ENCODE results near the gene MFSD11.
"Not testable (repeated sequence)": the region's sequence is repeated elsewhere in the genome, so short reads cannot be mapped to it uniquely, and the experiment has no call there.

MFSD11 gene

DNA sequence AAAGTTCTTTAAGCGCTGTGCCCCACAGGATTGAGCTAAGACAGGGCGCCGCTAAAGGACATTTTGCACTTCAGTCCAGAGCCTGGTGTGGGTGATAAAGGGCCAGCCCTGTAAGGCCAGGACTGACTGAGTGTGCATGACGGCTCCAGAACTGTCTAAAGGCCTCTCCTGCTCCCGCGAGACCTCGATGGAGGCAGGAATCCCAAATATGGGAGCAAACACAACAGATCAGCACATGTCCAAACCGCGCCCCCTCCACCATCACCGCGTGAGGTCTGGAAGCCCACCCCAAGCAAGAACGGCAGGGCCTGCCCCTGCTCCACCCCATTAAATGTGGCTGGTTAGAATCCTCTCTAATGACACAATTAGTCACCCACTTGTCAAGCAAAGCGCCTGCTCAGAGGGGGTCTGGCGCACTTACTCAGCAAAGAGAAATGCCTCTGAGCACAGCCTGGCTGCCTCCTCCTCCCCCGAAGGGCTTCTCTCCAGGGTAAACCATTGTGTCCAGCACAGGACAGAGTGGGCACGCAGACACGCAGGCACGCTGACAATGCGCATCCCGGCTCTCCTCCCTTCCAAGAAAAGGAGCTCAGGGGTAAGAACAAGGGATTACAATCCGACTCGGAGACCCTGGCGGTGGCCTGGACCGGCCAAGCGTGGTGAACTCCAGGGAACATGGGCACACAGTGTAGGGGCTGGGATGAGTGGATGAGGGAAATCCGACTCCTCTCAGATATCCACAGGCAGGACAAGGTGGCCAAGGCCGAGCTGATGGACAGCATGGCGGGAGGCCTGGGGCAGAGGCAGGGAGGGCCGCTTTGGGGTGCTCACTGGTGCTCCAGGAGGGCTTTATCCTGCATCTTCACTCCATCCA, 28.6 kb upstream of the MFSD11 start:
- no peak for DNase-seq (ENCODE audit: low spot score)

- not testable (repeated sequence) for DNase-seq (ENCODE audit: low spot score)
Measured at GRCh38 chr17:76709951-76710862, 27.7 kb upstream of the MFSD11 start.

- peak; percentile 68 for DNase-seq (ENCODE audit: low spot score)
Measured at GRCh38 chr17:76710863-76711611, 26.9 kb upstream of the MFSD11 start, which contains the start of gene MXRA7. Gene MXRA7 (minus strand): TSS chr17:76710965. CDS start chr17:76710946, 19 bp downstream.

DNA sequence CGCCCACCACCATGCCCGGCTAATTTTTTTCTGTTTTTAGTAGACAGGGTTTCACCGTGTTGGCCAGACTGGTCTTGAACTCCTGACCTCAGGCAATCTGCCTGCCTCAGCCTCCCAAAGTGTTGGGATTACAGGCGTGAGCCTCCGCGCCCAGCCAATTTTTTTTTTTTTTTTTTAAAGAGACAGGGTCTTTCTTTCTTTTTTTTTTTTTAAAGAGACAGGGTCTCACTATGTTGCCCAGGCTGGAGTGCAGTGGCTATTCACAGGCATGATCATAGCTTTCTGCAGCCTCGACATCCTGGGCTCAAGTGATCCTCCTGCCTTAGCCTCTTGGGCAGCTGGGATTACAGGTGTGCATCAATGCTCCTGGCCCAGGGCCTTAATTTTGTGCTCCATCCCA, 25.6 kb upstream of the MFSD11 start:
- not testable (repeated sequence) for DNase-seq (ENCODE audit: low spot score)

DNA sequence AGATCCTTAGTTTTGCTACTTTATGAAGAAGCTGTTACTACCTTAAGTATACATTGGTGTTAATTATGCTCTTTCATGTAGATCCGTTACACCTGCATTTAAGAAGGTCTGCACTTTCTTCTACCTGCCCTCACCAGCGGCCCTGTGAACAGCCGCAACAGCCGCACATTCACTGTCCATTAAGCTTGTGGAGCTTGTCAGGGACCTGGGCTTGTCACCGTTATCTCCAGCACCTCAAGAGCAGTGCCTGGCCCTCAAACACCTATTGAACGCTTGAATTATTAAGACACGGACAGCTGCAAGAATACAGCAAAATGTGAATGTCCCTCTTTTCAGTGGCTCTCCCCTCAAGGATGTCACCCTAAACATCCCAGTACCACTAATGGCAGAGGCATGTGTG, 24.2 kb upstream of the MFSD11 start:
- no peak for DNase-seq (ENCODE audit: low spot score)

DNA sequence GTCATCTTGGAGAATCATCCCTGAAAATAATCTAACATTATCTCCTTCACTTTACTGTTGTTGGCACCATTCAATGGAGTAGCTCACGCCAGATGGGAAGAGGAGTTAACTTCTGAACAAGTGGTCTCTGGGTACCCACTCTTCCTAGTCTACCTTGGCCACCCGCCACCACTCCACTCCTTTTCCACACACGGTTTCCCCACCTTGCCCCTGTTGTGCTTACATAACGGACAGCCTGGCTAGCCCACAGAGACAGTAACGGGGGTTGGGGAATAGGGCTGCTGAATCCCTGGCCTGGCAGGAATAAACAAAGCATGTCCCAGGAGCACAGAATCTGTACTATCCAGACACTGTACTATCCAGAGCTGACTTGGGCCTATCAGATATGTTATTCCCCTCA, 23.6 kb upstream of the MFSD11 start:
- no peak for DNase-seq (ENCODE audit: low spot score)

DNA sequence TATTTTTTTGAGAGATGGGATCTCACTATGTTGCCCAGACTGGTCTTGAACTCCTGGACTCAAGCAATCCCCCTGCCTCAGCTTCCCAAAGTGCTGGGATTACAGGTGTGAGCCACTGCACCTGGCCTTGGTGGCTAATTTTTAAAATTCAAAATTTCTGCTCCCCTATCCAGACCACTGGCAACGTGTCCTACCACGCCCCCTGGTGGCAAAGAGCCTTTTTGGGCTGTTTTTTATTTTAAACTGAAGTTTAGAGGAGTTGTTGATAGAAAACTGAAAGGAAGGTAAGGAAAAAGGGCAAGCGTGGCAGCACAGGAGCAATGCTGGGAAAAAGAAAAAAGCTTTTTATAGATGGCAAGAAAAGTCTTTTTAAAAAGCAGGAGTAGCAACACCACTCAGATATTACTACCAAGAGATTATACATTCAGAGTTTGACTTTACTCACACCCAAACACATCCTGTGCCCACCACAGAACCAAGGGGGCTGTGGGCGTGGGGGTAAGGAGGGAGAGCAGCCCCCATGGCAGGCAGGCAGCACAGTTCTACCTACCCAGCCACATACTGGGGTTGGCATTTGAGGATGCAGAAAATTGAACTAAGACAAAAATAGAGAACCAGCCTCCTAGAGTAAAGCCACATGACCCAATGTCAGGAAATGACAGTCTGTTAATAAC, 23.0 kb upstream of the MFSD11 start:
- no peak for DNase-seq (ENCODE audit: low spot score)

GRCh38 chr17:76715496-76715830, 22.5 kb upstream of the MFSD11 start:
- DNase-seq (ENCODE audit: low spot score), result no peak

- no peak for DNase-seq (ENCODE audit: low spot score)
Measured at GRCh38 chr17:76716146-76716838, 21.6 kb upstream of the MFSD11 start.

DNA sequence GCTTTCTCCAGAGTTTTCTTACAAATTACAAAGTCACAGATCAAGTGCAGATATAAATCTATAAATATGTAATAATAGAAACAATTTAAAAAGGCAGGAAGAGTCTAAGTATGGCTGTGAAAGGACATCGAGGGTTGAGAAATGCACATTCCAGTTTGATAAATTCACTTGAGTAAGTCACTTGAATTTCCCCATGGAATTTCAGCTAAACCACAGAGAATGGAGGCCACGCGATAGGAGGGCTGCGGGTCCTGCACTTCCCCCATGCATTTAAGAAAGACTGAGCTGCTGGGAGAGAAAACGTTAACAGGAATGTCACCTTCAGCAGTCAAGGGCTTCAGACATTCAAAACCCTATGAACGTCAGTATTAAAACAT, 21.1 kb upstream of the MFSD11 start:
- no peak for DNase-seq (ENCODE audit: low spot score)

DNA sequence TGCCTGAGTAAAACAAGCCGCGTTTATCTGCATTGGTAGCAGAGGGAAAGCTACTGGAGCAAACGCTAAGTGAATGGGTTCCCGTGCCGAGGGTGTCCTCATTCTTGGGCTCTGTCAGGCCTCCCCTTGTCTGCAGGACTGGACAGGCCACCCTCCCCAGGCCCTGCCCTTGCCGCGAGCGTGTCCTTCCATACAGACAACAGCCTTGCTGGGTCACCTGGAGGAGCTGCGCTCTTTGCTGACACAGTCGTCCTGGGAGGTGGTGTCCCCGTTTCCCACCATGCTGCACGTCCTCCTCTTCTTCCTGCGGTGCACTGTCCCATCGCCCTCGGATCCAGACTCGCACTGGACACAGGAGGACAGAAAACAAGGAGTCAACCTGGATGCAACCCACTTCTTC, 19.4 kb upstream of the MFSD11 start:
- no peak for DNase-seq (ENCODE audit: low spot score)

GRCh38 chr17:76720211-76720610, 17.7 kb upstream of the MFSD11 start:
- no peak for DNase-seq (ENCODE audit: low spot score)

GRCh38 chr17:76720941-76721340, 17.0 kb upstream of the MFSD11 start:
- no peak for DNase-seq (ENCODE audit: low spot score)

GRCh38 chr17:76721463-76721862, 16.5 kb upstream of the MFSD11 start:
- no peak for DNase-seq (ENCODE audit: low spot score)

DNA sequence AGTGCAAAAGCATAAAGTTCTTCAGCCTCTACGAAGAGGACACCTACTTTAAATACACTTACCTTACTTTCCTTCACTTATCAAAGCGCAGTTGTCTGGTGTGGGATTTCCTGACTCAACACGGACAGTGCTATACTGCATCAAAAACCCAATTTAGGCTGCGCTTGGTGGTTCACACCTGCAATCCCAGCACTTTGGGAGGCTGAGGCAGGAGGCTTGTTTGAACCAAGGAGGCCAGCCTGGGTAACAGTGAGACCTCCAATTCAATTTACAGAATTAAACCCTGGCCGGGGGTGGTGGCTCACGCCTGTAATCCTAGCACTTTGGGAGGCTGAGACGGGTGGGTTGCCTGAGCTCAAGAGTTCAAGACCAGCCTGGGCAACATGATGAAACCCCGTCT, 15.6 kb upstream of the MFSD11 start:
- DNase-seq (ENCODE audit: low spot score), result no peak

DNA sequence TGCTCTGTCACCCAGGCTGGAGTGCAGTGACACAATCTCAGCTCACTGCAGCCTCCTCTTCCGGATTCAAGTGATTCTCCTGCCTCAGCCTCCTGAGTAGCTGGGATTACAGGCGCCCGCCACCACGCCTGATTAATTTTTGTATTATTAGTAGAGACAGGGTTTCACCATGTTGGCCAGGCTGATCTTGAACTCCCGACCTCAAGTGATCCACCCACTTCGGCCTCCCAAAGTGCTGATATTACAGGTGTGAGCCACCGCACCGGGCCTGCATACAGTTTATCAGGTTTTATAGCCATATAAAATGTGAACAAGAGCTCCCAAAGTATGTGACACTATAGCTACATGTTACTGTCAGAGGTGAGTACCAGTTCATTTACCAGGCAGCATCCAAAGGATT, 14.9 kb upstream of the MFSD11 start:
- DNase-seq (ENCODE audit: low spot score), result not testable (repeated sequence)

DNA sequence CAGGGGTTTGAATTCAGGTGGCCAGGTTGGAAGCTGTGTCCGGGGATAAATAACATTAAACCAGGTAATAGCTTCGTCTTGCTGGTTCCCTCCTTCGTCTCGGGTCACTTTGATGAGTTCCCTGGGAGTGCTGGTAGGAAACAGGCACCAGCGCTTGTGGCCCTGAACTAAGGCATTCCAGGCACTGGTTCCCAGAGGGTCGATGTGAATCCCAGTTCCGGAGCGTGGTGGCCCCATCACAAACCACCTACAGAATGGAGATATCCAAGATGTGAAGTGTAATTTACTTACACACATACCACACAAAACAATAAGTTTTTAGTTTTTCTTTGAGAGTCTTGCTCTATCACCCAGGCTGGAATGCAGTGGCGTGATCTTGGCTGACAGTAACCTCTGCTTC, 14.1 kb upstream of the MFSD11 start:
- DNase-seq (ENCODE audit: low spot score), result no peak

DNA sequence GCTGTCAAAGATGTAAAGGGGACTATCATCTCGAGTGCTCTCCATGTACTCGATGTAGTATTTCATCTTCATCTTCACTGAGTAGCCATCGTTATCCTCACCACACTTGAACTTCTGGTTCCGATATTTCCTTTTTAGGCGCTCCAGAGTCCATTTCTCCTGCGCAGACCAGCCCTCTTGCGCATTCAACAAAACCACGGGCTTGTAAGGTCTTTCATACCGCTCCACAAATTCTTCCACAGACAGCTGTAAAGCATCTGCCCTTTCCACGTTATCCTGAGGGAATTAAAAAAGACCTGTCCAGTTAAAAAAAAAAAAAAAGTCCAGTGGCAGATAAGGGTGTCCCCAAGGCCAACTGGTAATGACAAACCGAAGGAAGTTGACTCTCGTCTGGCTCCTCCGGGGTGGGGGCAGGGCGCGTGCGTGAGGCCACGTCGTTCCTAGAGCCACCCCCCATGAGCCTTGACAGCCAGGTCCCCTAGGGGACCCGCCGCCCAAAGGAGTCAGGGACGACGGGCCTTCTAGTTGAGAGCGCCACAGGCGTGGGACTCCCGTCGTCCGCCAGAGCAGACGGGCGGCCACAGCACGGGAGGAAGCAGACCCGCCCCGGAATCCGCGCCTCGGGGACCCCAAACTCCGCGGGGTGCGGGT, 12.2 kb upstream of the MFSD11 start:
- DNase-seq (ENCODE audit: low spot score), result peak; percentile 57

DNA sequence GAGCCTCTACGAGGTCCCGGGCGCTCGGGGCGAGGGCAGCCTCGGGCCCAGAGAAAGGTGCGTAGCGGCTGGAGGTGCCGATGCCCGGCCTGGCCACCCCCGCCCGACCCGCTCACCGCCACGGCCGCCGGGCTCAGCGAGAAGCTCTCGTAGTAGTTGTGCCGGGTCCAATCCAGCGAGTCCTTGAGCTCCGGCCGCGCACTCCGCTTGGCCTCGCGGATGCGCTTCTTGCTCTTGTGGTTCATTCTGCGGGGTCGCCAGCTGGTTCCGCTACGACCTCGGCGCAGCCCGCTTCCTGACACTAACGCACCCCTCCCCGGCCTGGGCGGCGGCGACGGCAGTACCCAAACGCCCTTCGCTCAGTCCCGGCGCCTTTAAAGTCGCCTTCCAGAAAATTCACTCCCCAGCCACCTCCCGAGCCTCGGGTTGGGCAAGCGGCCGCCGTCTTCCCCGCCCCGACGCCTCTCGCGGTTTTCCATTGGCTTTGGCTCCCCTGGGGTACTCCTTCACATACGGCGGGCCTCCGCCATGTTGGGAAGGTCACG, 11.6 kb upstream of the MFSD11 start, which contains the start of gene JMJD6:
Gene JMJD6 (minus strand): TSS at position 376 of the 545 bp plus-strand sequence. CDS start 131 bp downstream, at position 245.
- peak; percentile 96 for DNase-seq (ENCODE audit: low spot score)

All from LoVo (cell line).